Measurements from ENCODE around the gene HAGH.

Gene HAGH

DNA sequence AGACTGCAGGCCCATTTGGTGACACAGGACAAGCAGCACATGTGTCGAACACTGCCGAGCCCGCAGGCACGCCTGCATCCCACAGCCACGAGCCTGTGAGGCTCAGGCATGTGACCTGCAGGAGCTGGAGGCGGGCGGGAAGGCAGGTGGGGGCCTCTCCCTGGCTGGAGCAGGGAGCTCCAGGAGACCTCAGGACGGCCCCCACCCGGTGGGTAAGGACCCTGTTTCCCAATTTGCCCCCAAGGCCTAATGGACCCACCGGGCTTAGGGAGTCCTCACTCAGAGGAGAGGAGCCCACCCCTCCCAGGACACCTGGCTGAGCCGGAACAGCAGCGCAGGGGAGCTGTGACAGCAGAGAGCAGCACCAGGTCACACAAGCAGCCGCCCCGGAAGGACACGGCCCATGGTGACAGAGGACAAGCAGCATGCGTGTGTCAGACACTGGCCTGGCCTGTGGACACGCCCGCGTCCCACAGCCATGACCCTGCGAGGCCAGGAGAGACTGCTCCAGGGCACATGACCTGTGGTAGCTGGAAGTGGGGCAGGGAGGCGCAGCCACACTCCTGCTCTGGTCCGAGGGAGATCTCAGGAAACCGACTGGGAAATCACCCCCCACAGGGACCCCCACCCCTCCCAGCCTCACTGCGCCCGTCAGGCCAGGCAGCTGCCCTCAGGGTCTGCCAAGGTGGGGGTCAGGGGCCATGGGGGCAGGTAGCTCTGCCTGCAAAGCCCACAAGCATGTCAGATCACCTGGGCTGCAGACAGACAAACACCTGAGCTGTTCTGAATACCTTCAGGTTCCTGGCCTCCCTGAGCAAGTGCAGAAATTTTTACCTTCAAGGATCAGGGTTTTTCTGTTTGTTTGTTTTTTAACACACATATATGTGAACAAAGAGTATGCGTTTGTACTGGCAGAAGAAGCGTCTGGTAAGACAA is 46.6 kb downstream of the HAGH start:
- Mint-ChIP-seq H3K36me3 (ENCODE audit: low read depth) (peaks cover 50% of the 10 kb centered on the region), H3K9me3 (no peaks in the 10 kb centered on the region), H3K4me3 (peak overlapping the region; percentile 18), H3K4me1 (ENCODE audit: low read depth) (peaks cover 22% of the 10 kb centered on the region), H3K27me3 (no peaks in the 10 kb centered on the region), H3K27ac (no peak overlapping the region)
- DNase-seq, result no peak

DNA sequence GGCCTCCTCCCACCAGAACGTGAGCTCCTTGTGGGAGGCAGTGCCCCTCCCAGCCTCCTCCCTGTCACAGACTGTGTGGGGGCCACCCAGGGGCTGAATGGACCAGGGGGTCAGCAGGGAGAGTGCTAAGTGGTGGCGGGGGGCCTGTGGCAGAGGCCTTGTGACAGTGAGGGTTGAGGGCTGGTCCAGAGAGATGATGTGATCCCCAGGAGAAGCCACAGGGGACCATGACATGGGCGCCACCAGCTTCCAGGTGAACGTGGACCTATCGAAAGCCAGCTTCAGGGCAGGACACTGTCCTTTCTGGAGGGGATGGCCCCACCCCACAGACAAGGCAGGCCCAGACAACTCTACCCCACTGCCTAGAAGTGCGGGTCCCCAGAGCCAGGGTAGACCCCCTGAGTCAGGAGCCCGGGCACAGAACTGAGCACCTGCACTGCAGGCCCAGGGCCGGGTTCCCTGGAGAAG is 47.4 kb downstream of the HAGH start:
- H3K4me3 Mint-ChIP-seq, result no peak overlapping the region
- peak overlapping the region; percentile 85 for H3K27ac Mint-ChIP-seq
- DNase-seq, result no peak
- H3K36me3 Mint-ChIP-seq (ENCODE audit: low read depth), result peaks cover 50% of the 10 kb centered on the region
- H3K9me3 Mint-ChIP-seq, result no peaks in the 10 kb centered on the region
- H3K27me3 Mint-ChIP-seq, result no peaks in the 10 kb centered on the region
- H3K4me1 Mint-ChIP-seq (ENCODE audit: low read depth), result peaks cover 27% of the 10 kb centered on the region

DNA sequence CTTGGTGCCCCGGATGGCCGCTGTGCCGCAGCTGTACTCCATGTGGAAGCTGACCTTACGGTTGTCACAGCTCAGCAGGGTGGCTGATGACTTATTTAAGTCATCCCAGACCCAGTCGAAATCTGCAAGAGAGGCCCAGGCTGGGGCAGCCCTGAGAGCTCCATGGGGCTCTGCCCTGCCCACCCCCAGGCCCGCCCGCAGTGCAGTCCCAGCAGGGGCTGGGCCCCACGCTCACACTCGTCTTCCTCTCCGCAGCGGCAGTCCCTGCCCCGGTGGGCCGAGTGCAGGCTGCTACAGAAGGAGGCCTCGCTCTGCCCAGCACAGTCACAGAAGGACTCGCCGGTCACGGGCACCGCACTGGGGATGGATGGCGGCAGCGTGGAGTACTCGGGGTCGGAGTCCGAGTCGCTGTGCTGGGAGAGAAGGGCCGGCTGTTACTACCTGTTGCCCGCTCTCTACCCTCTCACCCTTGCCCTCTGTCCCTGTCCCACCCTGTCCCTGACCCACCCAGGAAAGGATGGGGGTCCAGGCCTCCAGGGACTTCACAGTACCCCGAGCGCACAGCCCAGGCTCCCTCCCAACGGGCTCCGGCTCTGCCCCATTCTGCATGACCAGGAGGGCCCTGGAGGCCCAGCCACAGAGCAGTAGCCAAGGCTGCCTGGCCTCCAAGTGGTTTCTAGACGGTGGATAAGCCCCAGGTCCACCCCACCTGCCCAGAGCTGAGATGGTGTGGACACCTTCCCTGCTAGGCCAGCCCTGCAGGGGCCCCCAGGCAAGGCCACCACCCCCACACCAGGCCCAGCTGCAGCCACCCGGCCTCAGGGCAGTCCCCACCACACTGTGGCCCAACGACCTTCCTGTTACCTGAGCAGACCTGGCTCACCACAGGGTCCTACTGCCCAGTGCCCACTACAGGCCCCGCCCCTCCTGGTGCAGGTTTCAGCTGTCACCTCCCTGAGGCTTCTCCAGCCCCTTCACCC is 48.1 kb downstream of the HAGH start:
- no peak for DNase-seq
- peaks cover 25% of the 10 kb centered on the region for H3K4me1 Mint-ChIP-seq (ENCODE audit: low read depth)
- H3K36me3 Mint-ChIP-seq (ENCODE audit: low read depth), result peaks cover 49% of the 10 kb centered on the region
- H3K27me3 Mint-ChIP-seq, result no peaks in the 10 kb centered on the region
- no peaks in the 10 kb centered on the region for H3K9me3 Mint-ChIP-seq
- no peak overlapping the region for H3K4me3 Mint-ChIP-seq
- H3K27ac Mint-ChIP-seq, result peak overlapping the region; percentile 85

DNA sequence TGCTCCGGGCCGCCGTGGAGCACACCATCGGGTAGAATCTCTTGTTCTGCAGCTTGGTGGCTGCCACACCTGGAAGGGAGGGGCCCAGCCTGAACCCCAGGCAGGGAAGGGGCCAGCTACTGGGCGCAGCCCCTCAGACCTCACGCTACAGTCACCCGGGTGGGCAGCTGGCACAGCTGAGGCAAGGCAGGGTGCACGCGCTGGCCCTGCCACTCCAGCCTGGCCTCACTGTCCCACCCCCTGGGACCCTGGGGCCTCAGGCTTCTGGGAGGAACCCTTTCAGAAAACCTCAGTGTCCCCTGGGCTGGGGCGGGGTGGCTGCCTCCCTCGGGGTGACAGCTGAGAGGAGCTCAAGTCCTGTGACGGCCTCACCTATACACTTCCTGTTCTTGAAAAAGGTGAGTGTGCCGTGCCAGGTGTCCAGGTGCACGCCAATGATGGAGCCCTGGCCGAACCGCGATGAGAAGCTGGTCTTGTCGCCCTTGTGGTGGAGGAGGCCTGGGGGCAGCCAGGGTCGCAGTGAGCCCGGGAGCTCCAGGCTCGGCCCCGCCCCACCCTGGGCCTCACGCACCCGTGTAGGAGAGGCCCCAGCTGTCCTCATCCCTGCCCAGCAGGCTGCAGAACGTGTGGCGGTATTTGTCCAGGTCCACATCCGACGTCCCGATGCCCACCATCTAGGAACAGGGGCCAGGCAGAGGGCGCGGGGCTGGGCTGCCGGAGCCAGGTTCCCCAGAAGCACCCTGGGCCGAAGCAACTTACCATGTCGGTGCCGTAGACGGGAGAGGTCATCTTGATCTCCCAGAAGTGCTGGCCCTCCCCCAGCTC is 49.0 kb downstream of the HAGH start:
- Mint-ChIP-seq H3K27ac (peak overlapping the region; percentile 11), H3K27me3 (no peaks in the 10 kb centered on the region), H3K4me3 (no peak overlapping the region), H3K36me3 (ENCODE audit: low read depth) (peaks cover 46% of the 10 kb centered on the region), H3K9me3 (no peaks in the 10 kb centered on the region), H3K4me1 (ENCODE audit: low read depth) (peaks cover 21% of the 10 kb centered on the region)
- DNase-seq, result no peak

DNA sequence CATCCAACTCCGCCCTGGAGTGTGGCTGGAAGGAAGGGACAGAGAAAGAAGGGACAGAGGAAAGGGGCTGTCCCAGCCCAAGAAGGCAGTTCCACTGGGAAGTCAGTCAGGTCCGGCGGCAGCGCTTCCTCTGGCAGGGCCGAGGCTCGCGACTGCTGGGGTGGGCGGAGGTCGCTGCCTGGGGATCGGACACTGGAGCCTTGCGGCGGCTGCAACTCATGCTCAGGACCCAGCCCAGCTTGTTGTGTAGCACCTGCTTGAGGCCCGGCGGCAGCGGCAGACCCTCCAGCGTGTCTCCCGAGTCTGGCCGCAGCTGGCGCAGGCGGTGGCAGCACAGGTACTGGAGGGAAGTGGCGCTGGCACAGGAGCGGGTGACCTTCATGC is 49.6 kb downstream of the HAGH start:
- no peak for DNase-seq
- Mint-ChIP-seq H3K36me3 (ENCODE audit: low read depth) (peaks cover 52% of the 10 kb centered on the region), H3K9me3 (no peaks in the 10 kb centered on the region), H3K27ac (peak overlapping the region; percentile 71), H3K4me1 (ENCODE audit: low read depth) (peaks cover 21% of the 10 kb centered on the region), H3K4me3 (no peak overlapping the region), H3K27me3 (no peaks in the 10 kb centered on the region)

DNA sequence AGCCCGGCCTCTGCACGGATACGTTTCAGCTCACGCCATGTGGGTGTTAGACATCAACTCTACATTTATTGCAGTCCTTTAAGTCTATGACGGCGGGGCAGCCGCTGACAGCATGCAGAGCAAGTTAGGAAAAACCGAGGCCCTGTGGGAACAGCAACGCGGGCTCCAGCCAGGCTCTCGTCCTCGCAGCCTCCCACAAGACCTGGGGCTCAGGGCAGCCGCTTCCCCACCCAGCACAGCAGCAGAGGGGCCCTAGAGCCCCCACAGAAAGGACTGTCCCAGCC is 50.0 kb downstream of the HAGH start:
- Mint-ChIP-seq H3K9me3 (no peaks in the 10 kb centered on the region), H3K27me3 (no peaks in the 10 kb centered on the region), H3K4me3 (no peak overlapping the region), H3K4me1 (ENCODE audit: low read depth) (peaks cover 18% of the 10 kb centered on the region), H3K27ac (peak overlapping the region; percentile 71), H3K36me3 (ENCODE audit: low read depth) (peaks cover 53% of the 10 kb centered on the region)
- DNase-seq, result no peak

DNA sequence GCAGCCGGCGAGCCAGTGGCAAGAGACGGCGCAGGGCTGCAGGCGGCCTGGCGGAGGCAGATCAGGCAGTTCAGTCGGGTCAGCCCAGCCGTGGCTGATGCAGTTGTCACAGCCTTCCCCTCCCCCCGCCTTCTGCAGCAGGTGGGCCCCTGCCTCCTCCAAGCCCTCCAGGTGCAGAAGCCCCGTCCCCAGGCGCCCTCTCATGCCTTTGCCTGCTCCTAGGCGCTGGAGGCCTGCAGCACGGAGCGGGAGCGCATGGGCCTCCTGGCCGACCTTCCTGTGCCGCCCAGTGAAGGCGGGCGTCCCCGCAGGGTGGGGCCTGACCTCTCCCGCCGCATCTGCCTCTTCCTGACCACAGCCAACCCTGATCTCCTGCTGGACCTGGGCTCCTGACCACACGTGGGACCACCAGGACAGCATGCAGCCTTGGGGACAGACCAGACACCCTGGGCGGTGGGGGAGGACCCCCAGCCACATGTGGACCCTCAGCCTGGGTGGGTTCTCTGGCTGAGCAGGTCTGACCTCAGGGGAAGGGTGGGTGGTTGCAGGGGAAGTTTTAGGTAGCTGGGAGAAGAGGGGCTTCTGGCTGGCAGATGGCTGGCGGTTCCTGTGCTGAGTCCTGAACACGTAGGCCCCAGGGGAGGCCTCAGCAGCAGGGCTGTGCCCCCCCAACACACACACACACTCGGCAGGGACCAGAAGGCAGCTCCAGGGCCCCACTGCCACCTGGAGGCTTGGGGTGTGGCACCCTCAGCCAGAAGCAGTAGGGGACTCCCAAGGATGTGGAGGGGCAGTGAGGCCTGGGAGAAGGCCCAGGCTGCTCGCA is 50.6 kb downstream of the HAGH start:
- peak overlapping the region; percentile 71 for H3K27ac Mint-ChIP-seq
- H3K4me1 Mint-ChIP-seq (ENCODE audit: low read depth), result peaks cover 13% of the 10 kb centered on the region
- no peaks in the 10 kb centered on the region for H3K9me3 Mint-ChIP-seq
- H3K27me3 Mint-ChIP-seq, result no peaks in the 10 kb centered on the region
- H3K36me3 Mint-ChIP-seq (ENCODE audit: low read depth), result peaks cover 49% of the 10 kb centered on the region
- H3K4me3 Mint-ChIP-seq, result no peak overlapping the region
- DNase-seq, result no peak

DNA sequence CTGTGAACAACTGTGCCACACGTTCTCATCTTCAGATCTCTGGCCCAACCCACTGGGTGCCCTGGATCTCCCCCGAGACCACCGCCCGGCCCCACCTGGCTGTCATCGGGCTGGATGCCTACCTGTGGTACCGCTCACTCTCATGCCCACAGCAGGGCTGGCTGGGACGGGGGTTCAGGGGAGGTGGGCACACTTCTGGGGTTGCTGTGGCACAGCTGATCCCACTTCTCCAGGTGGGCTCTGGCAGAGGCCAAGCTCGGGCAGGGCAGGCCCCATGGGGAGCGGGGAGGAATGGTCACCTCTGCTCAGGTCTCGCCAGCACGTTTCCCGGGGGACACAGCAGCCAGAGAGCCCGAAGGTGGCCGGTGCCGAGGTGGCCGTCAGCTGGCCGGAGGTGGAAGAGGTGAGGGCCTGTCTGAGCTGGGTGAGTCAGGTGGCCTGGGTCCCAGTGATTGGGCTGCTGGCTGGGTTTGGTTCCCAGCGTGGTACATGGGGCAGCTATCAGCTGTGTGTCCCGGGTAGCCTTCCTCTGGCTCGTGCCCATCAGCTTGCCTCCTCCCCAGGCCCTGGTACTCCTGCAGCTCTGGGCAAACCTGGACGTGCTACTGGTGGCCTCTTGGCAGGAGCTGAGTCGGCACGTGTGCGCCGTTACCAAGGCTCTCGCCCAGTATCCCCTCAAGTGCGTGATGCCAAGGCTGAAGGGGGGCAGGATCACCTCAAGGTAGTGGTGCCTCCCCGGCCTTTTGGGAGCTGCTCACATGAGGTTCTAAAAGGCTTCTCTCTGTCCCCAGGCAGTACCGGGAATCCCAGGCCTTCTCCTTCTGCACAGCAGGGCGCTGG is 51.4 kb downstream of the HAGH start:
- H3K4me1 Mint-ChIP-seq (ENCODE audit: low read depth), result peaks cover 15% of the 10 kb centered on the region
- DNase-seq, result no peak
- no peaks in the 10 kb centered on the region for H3K27me3 Mint-ChIP-seq
- no peak overlapping the region for H3K27ac Mint-ChIP-seq
- H3K9me3 Mint-ChIP-seq, result no peaks in the 10 kb centered on the region
- peaks cover 50% of the 10 kb centered on the region for H3K36me3 Mint-ChIP-seq (ENCODE audit: low read depth)
- peak overlapping the region; percentile 96 for H3K4me3 Mint-ChIP-seq

DNA sequence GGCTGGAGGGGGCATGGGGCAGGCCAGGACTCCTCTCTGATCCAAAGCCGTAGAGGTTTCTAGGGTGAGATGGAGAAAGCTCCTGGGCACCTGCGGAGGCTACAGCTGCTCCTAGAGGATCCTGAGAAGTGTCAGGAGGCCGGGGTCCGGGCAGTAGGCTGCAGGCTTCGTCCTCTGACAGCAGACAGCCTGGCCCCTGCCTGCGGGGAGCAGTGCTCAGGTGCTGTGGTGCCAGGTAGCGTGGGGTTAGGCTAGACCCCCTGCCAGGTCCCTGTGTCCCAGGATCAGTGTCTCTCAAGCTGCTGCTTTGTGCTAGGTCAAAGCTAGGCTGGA is 52.2 kb downstream of the HAGH start:
- DNase-seq, result no peak
- Mint-ChIP-seq H3K27me3 (no peaks in the 10 kb centered on the region), H3K4me1 (ENCODE audit: low read depth) (peaks cover 20% of the 10 kb centered on the region), H3K9me3 (no peaks in the 10 kb centered on the region), H3K27ac (no peak overlapping the region), H3K4me3 (peak overlapping the region; percentile 96), H3K36me3 (ENCODE audit: low read depth) (peaks cover 54% of the 10 kb centered on the region)

DNA sequence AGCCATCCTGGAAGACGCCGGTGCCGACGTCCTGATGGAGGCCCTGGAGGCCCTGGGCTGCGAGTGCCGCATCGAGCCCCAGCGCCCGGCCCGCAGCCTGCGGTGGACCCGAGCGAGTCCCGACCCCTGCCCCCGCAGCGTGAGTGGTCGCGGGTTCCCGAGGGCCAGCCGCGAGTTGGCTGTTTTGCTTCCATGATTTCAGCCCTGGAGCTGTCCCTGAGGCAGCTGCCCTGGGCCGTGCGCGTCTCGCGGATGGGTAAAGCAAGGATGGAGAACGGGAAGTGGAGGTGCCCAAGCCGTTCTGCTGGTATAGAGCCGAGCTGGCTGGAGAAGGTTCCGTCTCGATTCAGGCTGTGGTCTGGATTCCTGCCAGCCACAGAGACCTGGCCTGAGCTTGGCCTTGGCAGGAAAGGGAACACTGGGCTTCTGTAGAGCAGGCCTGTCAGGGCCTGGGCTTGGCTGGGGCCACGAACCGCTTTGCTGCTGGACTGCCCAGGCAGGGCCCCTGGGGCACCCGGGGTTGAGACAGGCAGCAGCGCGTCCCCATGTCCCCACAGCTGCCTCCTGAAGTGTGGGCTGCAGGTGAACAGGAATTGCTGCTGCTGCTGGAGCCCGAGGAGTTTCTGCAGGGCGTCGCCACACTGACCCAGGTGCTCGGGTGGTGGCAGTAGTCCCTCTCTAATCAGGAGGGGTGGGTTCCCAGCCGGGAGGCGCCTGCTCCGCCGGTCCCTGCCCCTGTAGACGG is 52.8 kb downstream of the HAGH start:
- Mint-ChIP-seq H3K27me3 (no peaks in the 10 kb centered on the region), H3K27ac (peak overlapping the region; percentile 89), H3K36me3 (ENCODE audit: low read depth) (peaks cover 54% of the 10 kb centered on the region), H3K4me1 (ENCODE audit: low read depth) (peaks cover 20% of the 10 kb centered on the region), H3K4me3 (peak overlapping the region; percentile 96), H3K9me3 (no peaks in the 10 kb centered on the region)
- DNase-seq, result no peak

DNA sequence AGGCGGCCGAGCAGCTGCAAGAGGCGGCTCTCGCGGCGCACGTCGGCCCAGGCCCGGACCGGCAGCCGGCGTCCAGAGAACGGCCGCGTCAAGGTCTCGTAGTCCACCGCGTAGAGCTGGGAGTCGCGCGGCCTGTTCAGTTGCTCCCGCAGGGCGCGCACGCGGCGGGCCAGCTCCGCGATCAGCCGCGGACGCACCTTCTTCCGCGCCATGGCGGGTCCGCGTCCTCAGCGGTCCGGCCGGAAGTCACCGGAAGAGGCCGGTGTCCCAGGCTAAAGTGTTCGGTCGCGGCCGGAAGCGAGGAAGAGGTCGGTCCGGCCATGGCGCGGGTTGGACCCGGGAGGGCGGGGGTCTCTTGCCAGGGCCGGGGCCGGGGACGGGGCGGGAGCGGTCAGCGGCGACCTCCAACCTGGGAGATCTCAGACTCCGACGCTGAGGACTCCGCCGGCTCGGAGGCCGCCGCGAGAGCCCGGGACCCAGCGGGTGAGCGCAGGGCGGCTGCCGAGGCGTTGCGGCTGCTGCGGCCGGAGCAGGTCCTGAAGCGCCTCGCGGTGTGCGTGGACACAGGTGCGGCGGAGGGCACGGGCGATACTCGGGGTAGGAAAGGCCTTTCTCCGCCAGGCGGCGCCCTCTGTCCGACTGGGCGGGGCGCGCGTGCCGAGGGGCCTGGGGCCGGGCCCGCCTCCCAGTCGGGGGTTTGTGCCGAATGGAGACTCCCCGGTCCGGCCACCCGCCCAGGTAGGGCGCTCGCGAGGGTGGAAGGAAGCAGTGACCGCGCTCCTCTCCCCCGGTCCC is 53.5 kb downstream of the HAGH start, which contains the start of gene MRPS34:
MRPS34 (minus strand) TSS at position 227 of the 795 bp plus-strand sequence; CDS start at position 212, 15 bp downstream.
- Mint-ChIP-seq H3K27me3 (no peaks in the 10 kb centered on the region), H3K36me3 (ENCODE audit: low read depth) (peaks cover 58% of the 10 kb centered on the region), H3K4me1 (ENCODE audit: low read depth) (peaks cover 20% of the 10 kb centered on the region), H3K4me3 (peak within 1 kb of the TSS; percentile 96), H3K9me3 (no peaks in the 10 kb centered on the region), H3K27ac (peak within 1 kb of the TSS; percentile 99)
- DNase-seq, result peak; percentile 88
